Lower leg skin (tissue), 4 donors: ENCODE measurements around the gene KIF26B. TPM values are rescaled to one million over a fixed set of nuclear protein-coding genes. Genes with fewer than 3 reads are reported as not detected.
"Not testable (repeated sequence)": the region's sequence is repeated elsewhere in the genome, so short reads cannot be mapped to it uniquely, and the experiment has no call there.

ENCODE experiments used
- DNase-seq, 2 donors: peaks; one replicate each; pipeline ENCODE4 v3.0.0-alpha.2; 2019; ENCODE audit warnings: low spot score in 2 of 2
- H3K4me3 ChIP-seq: fragments of 200-600 bp; sonication (generic); 2 replicates; pipeline ENCODE4 v1.5.1; 2017; ENCODE audit warnings: mild to moderate bottlenecking, low read depth; ENCODE audit not compliant: poor library complexity, severe bottlenecking
- POLR2A ChIP-seq, 2 donors: fragments of 450-650 bp; IDR thresholded peaks; one replicate each; pipeline ENCODE4 v1.6.1; 2016 to 2017; ENCODE audit warnings: antibody characterized with exemption in 2 of 2, mild to moderate bottlenecking in 1 of 2, moderate library complexity in 1 of 2
- WGBS, 2 donors: methylation state at CpG; one replicate each; pipeline ENCODE4 v1.1.5; 2018; 5-methylcytosine and 5-hydroxymethylcytosine counted together
- intact Hi-C: fragments of 100-400 bp; cut with DNase I; formaldehyde crosslinking; loops from one replicate; pipeline ENCODE4 v1.15.0; 2023; ENCODE audit warnings: low total_unique reads
- total RNA-seq, 4 donors: library from RNA; depleted of rRNA; stranded (reverse); fragments of >200 nt; gene quantifications; one replicate each; pipeline ENCODE4 v1.1.0, GENCODE V29; 2016
- TF ChIP-seq, protein P1 (sequence below), 3 donors: fragments of 450-650 bp; IDR thresholded peaks; one replicate each; pipeline ENCODE4 v1.5.1; 2016; ENCODE audit warnings: antibody characterized with exemption in 3 of 3, mild to moderate bottlenecking in 3 of 3, moderate library complexity in 2 of 3

The KIF26B gene
- total RNA-seq, 4 donors from 2014 or later, result 3.9 to 6.6 (median 5.7) TPM

- intact Hi-C loops, result no loop called here
- WGBS, 2 donors, result 74 to 83% methylated on average over 2 of the region's 2 CpGs
- no peak overlapping the region for H3K4me3 ChIP-seq
- no peak for TF ChIP-seq POLR2A (IDR thresholded peaks at IDR 0.05)
- TF ChIP-seq, protein P1, sequence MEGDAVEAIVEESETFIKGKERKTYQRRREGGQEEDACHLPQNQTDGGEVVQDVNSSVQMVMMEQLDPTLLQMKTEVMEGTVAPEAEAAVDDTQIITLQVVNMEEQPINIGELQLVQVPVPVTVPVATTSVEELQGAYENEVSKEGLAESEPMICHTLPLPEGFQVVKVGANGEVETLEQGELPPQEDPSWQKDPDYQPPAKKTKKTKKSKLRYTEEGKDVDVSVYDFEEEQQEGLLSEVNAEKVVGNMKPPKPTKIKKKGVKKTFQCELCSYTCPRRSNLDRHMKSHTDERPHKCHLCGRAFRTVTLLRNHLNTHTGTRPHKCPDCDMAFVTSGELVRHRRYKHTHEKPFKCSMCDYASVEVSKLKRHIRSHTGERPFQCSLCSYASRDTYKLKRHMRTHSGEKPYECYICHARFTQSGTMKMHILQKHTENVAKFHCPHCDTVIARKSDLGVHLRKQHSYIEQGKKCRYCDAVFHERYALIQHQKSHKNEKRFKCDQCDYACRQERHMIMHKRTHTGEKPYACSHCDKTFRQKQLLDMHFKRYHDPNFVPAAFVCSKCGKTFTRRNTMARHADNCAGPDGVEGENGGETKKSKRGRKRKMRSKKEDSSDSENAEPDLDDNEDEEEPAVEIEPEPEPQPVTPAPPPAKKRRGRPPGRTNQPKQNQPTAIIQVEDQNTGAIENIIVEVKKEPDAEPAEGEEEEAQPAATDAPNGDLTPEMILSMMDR (IDR thresholded peaks at IDR 0.05), result no peak
- DNase-seq, result no peak
Observed at GRCh38 chr1:245730801-245731200, 576.0 kb downstream of the KIF26B start.

DNA sequence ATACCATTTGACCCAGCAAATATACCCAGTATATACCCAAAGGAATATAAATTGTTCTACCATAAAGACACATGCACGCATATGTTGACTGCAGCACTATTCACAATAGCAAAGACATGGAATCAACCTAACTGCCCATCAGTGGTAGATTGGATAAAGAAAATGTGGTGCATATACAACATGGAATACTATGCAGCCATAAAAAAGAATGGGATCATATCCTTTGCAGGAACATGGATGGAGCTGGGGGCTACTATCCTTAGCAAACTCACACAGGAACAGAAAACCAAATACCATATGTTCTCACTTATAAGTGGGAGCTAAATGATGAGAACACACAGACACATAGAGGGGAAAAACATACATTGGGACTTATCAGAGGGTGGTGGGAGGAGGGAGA lies 585.6 kb downstream of the KIF26B start:
- WGBS, 2 donors, result 94 to 98% methylated on average over 1 of the region's 1 CpG
- intact Hi-C loops, DNase-seq, H3K4me3 ChIP-seq: not testable (repeated sequence)

DNA sequence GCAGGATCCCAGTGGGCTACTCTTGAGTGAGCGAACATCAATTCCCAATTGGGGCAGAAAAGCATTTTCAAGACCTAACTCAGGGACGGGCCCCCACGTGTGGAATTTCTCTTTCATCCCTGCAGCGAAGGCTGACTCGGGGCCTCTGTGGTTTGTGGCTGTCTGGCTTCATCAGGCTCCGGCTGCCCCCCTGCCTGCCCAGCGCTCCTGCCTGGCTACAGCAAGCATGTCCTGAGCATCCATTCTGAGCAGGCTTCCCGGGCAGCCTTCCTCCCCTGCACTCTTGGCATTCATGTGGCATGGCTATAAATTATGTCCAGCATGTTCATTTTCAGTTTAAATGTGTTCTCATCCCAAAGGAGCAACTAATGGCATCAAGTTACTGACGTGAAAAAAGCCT lies 588.1 kb downstream of the KIF26B start:
- no peak for DNase-seq
- no peak overlapping the region for H3K4me3 ChIP-seq
- WGBS, 2 donors, result 43 to 62% methylated on average over 9 of the region's 9 CpGs
- intact Hi-C loops, result no loop called here
- TF ChIP-seq, protein P1 (IDR thresholded peaks at IDR 0.05), result no peak
- TF ChIP-seq POLR2A (IDR thresholded peaks at IDR 0.05), result no peak

DNA sequence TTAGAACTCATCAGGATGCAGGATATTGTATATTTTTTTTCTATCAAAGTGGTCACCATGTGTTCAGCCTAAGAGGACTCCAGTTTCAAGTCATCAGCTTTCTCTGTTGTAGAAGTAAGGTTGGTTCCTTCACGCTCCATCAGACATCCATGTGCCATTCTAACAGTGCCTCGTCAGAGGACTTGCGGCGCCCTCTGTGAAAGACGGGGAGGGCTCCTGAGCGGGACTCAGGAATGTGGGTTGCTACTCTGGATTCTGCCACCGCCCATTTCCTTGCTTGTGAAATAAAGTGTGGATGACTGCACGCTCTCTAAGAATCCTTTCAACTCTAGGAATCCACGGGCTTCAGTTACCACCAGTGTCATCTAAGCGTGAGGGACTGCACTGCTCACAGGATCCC lies 593.5 kb downstream of the KIF26B start:
- intact Hi-C loops, result no loop called here
- no peak overlapping the region for H3K4me3 ChIP-seq
- 84% methylated on average over 10 of the region's 10 CpGs for WGBS, 2 donors
- TF ChIP-seq POLR2A (IDR thresholded peaks at IDR 0.05), result no peak
- TF ChIP-seq, protein P1 (IDR thresholded peaks at IDR 0.05), result no peak
- DNase-seq, result no peak

- TF ChIP-seq POLR2A (IDR thresholded peaks at IDR 0.05), result no peak
- TF ChIP-seq, protein P1 (IDR thresholded peaks at IDR 0.05), result no peak
- DNase-seq, result no peak
- 92 to 97% methylated on average over 3 of the region's 3 CpGs for WGBS, 2 donors
- intact Hi-C loops, result no loop called here
- H3K4me3 ChIP-seq, result no peak overlapping the region
Observed at GRCh38 chr1:245748646-245749045, 593.9 kb downstream of the KIF26B start.

DNA sequence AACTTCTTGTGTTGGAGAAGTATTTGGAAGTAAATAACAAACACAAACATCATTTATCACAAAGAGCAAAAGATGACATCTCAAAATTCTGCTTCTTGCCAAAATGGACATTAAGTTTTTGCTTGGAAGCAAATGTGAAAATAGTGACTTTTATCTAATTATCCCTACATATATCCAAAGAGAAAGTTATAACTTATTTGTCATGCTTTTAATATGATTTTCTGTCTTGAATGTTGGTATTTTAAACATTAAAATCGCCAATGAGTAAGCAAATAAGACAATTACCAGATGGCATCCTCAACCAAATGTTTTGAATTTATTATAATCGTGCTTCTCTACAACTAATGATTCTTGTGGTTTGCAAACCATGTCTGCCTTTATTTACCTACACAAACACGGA lies 594.3 kb downstream of the KIF26B start:
- WGBS, 2 donors, result 77 to 85% methylated on average over 3 of the region's 3 CpGs
- TF ChIP-seq, protein P1 (IDR thresholded peaks at IDR 0.05), result no peak
- no peak for TF ChIP-seq POLR2A (IDR thresholded peaks at IDR 0.05)
- intact Hi-C loops, result no loop called here
- DNase-seq, result no peak
- H3K4me3 ChIP-seq, result no peak overlapping the region
